HCT116 (cell line): ENCODE measurements around the gene GNAI2. TPM values are rescaled to one million over a fixed set of nuclear protein-coding genes. Genes with fewer than 3 reads are reported as not detected.

ENCODE experiments used
- ATAC-seq: fragments of 200-7000 bp; cut with Tn5 transposase; 2 replicates; pipeline ENCODE4 v1.9.1; 2020; ENCODE audit warnings: mild to moderate bottlenecking, moderate library complexity
- BruUV-seq: library from RNA; stranded (reverse); fragments of 400-500 nt; replicated peaks from 2 replicates; lab custom pipeline; 2021; lab: Mats Ljungman, UMichigan
- CTCF ChIA-PET: fragments of 300-600 bp; sonication (Branson Sonifier 250); formaldehyde crosslinking; loops from one replicate; lab custom pipeline; 2021; ENCODE audit warnings: antibody characterized with exemption; lab: Charles Lee
- POLR2A ChIA-PET: fragments of 300-600, 350-600 bp; sonication (Branson Sonifier 250); formaldehyde crosslinking; loops from one replicate; lab custom pipeline; 2021; ENCODE audit warnings: antibody characterized with exemption; lab: Charles Lee
- RAD21 ChIA-PET, 2 experiments: fragments of 300-600 bp; sonication (Branson Sonifier 250); formaldehyde crosslinking; loops; one replicate each; lab custom pipeline; 2023; ENCODE audit warnings: low total read pairs in 2 of 2; ENCODE audit not compliant: uncharacterized antibody in 2 of 2, unreplicated experiment in 2 of 2, low non-redundant PET in 1 of 2; lab: Charles Lee
- DNase-seq: peaks from one replicate; pipeline ENCODE4 v3.0.0-alpha.2; 2010; ENCODE audit warnings: low read depth, low spot score
- H2AFZ ChIP-seq: fragments of 200-600 bp; shearing (Covaris generic), sonication (generic); 2 replicates; pipeline ENCODE4 v1.6.1; 2017; ENCODE audit warnings: low read depth, mixed run types, mixed read lengths, antibody characterized with exemption, low read length; ENCODE audit not compliant: poor library complexity, severe bottlenecking
- H3K27ac ChIP-seq: 2 replicates; pipeline ENCODE4 v1.5.1; 2012; ENCODE audit warnings: low read depth, low read length
- H3K27me3 ChIP-seq: fragments of 200-600 bp; sonication (generic); 2 replicates; pipeline ENCODE4 v1.6.1; 2016; ENCODE audit warnings: mixed run types, low read length, mixed read lengths; ENCODE audit not compliant: insufficient read depth
- H3K36me3 ChIP-seq, 2 experiments: fragments of 200-500 bp in 1 of 2; fragments of 200-600 bp in 1 of 2; sonication (Bioruptor generic) in 1 of 2; sonication (generic) in 1 of 2; 2 replicates each; pipeline versions ENCODE4 v1.5.1 to v1.6.1; 2014 to 2016; ENCODE audit warnings: low read length in 2 of 2, inconsistent platforms in 1 of 2, mixed read lengths in 1 of 2, mixed run types in 1 of 2; ENCODE audit not compliant: insufficient read depth in 2 of 2, control insufficient read depth in 1 of 2
- H3K4me1 ChIP-seq, 2 experiments: fragments of 200-600 bp in 1 of 2; sonication (generic) in 1 of 2; 2 replicates each; pipeline versions ENCODE4 v1.5.1 to v1.6.1; 2012 to 2017; ENCODE audit warnings: low read length in 2 of 2, inconsistent platforms in 1 of 2, mild to moderate bottlenecking in 1 of 2, mixed read lengths in 1 of 2, mixed run types in 1 of 2, moderate library complexity in 1 of 2; ENCODE audit not compliant: insufficient read depth in 2 of 2, control insufficient read depth in 1 of 2
- H3K4me2 ChIP-seq: fragments of 200-600 bp; sonication (generic); 2 replicates; pipeline ENCODE4 v1.6.1; 2017; ENCODE audit warnings: mixed run types, low read length, mixed read lengths
- H3K4me3 ChIP-seq, 2 experiments: fragments of 200-600 bp in 1 of 2; sonication (generic) in 1 of 2; replicated peaks in 1 of 2; 2 replicates each; pipeline ENCODE4 v1.5.1; 2011 to 2016; ENCODE audit warnings: low read length in 2 of 2, control low read depth in 1 of 2, low read depth in 1 of 2, mild to moderate bottlenecking in 1 of 2, mixed read lengths in 1 of 2, mixed run types in 1 of 2
- H3K79me2 ChIP-seq: fragments of 200-600 bp; sonication (generic); 2 replicates; pipeline ENCODE4 v1.6.1; 2017; ENCODE audit warnings: mild to moderate bottlenecking, mixed run types, low read length, moderate library complexity, mixed read lengths; ENCODE audit not compliant: insufficient read depth
- H3K9ac ChIP-seq: fragments of 200-600 bp; sonication (generic); 2 replicates; pipeline ENCODE4 v1.6.1; 2016; ENCODE audit warnings: low read length, mixed read lengths
- H3K9me2 ChIP-seq: fragments of 200-600 bp; sonication (generic), shearing (Covaris generic); 2 replicates; pipeline ENCODE4 v1.6.1; 2017; ENCODE audit warnings: mixed run types, mild to moderate bottlenecking, moderate library complexity; ENCODE audit not compliant: insufficient read depth
- H3K9me3 ChIP-seq, 2 experiments: fragments of 200-500 bp in 1 of 2; fragments of 200-600 bp in 1 of 2; sonication (Bioruptor generic) in 1 of 2; sonication (generic) in 1 of 2; 2 replicates each; pipeline ENCODE4 v1.6.1; 2014 to 2017; ENCODE audit warnings: low read length in 2 of 2, mixed read lengths in 2 of 2, inconsistent platforms in 1 of 2, low read depth in 1 of 2, mild to moderate bottlenecking in 1 of 2, mixed run types in 1 of 2, moderate library complexity in 1 of 2; ENCODE audit not compliant: control insufficient read depth in 1 of 2, insufficient read depth in 1 of 2
- H4K20me1 ChIP-seq: fragments of 200-600 bp; sonication (generic), shearing (Covaris generic); 2 replicates; pipeline ENCODE4 v1.6.1; 2017; ENCODE audit warnings: mixed run types, mild to moderate bottlenecking, moderate library complexity; ENCODE audit not compliant: insufficient read depth
- CBX3 ChIP-seq: IDR thresholded peaks from 2 replicates; pipeline ENCODE4 v1.6.1; 2012; ENCODE audit warnings: low read depth
- CEBPB ChIP-seq: IDR thresholded peaks from 2 replicates; pipeline ENCODE4 v1.6.1; 2012; ENCODE audit warnings: low read depth
- EGR1 ChIP-seq: IDR thresholded peaks from 2 replicates; pipeline ENCODE4 v1.6.1; 2012; ENCODE audit warnings: low read depth
- ELF1 ChIP-seq: IDR thresholded peaks from 2 replicates; pipeline ENCODE4 v1.6.1; 2012; ENCODE audit warnings: low read depth, borderline replicate concordance
- EZH2 ChIP-seq: fragments of 200-600 bp; sonication (generic); IDR thresholded peaks from 2 replicates; pipeline ENCODE4 v1.6.1; 2017; ENCODE audit warnings: antibody characterized with exemption, mixed run types
- EZH2phosphoT487 ChIP-seq: fragments of 200-600 bp; IDR thresholded peaks from 2 replicates; pipeline ENCODE4 v1.6.1; 2018; ENCODE audit warnings: antibody characterized with exemption, borderline replicate concordance
- FOSL1 ChIP-seq: IDR thresholded peaks from 2 replicates; pipeline ENCODE4 v1.6.1; 2012; ENCODE audit warnings: low read depth
- JUND ChIP-seq: IDR thresholded peaks from 2 replicates; pipeline ENCODE4 v1.6.1; 2012
- POLR2A ChIP-seq: IDR thresholded peaks from 2 replicates; pipeline ENCODE4 v1.7.0; 2011; ENCODE audit warnings: borderline replicate concordance; ENCODE audit not compliant: insufficient read depth, insufficient read length; ENCODE audit errors: extremely low read depth
- POLR2AphosphoS5 ChIP-seq: IDR thresholded peaks from 2 replicates; pipeline ENCODE4 v1.6.1; 2011; ENCODE audit warnings: mild to moderate bottlenecking, low read depth, low read length, moderate library complexity
- RAD21 ChIP-seq: IDR thresholded peaks from 2 replicates; pipeline ENCODE4 v1.6.1; 2012; ENCODE audit warnings: low read depth, mild to moderate bottlenecking
- SRF ChIP-seq: IDR thresholded peaks from 2 replicates; pipeline ENCODE4 v1.6.1; 2012; ENCODE audit warnings: low read depth
- TCF7L2 ChIP-seq: IDR thresholded peaks from 2 replicates; pipeline ENCODE4 v1.7.0; 2011; ENCODE audit warnings: borderline replicate concordance, inconsistent platforms; ENCODE audit not compliant: insufficient read depth, insufficient read length; ENCODE audit errors: extremely low read depth
- YY1 ChIP-seq: IDR thresholded peaks from 2 replicates; pipeline ENCODE4 v1.6.1; 2011; ENCODE audit warnings: low read length, low read depth, moderate library complexity, mild to moderate bottlenecking; ENCODE audit not compliant: insufficient replicate concordance; ENCODE audit errors: extremely low read depth
- ZFX ChIP-seq: fragments of 450-650 bp; IDR thresholded peaks from 2 replicates; pipeline ENCODE4 v1.6.1; 2017
- intact Hi-C: fragments of 100-400 bp; cut with micrococcal nuclease; formaldehyde crosslinking; loops from 2 replicates; pipeline ENCODE4 v1.10.0; 2022
- total RNA-seq: library from RNA; stranded (reverse); gene quantifications from one replicate; pipeline ENCODE4 v1.2.1, GENCODE V29; 2021; ENCODE audit not compliant: unreplicated experiment
- TF ChIP-seq, protein P1 (sequence below), 3 experiments: fragments of 200-600 bp in 1 of 3; sonication (generic) in 1 of 3; IDR thresholded peaks in 2 of 3; conservative IDR thresholded peaks in 1 of 3; 2 replicates each; pipeline ENCODE4 v1.5.1; 2012 to 2017; ENCODE audit warnings: low read depth in 2 of 3, low read length in 2 of 3, antibody characterized with exemption in 1 of 3, borderline replicate concordance in 1 of 3, control low read depth in 1 of 3, mild to moderate bottlenecking in 1 of 3, mixed read lengths in 1 of 3, mixed run types in 1 of 3, moderate library complexity in 1 of 3; ENCODE audit not compliant: insufficient read depth in 1 of 3
- TF ChIP-seq, protein P2 (sequence below): IDR thresholded peaks from 2 replicates; pipeline ENCODE4 v1.6.1; 2011; ENCODE audit warnings: mild to moderate bottlenecking, low read length, moderate library complexity; ENCODE audit not compliant: insufficient replicate concordance; ENCODE audit errors: extremely low read depth
- TF ChIP-seq, protein P3 (sequence below): IDR thresholded peaks from 2 replicates; pipeline ENCODE4 v1.6.1; 2012; ENCODE audit warnings: low read depth
- TF ChIP-seq, protein P4 (sequence below): IDR thresholded peaks from 2 replicates; pipeline ENCODE4 v1.6.1; 2012

GNAI2 gene
- total RNA-seq, 1 experiment from 2014 or later, result 170 TPM

DNA sequence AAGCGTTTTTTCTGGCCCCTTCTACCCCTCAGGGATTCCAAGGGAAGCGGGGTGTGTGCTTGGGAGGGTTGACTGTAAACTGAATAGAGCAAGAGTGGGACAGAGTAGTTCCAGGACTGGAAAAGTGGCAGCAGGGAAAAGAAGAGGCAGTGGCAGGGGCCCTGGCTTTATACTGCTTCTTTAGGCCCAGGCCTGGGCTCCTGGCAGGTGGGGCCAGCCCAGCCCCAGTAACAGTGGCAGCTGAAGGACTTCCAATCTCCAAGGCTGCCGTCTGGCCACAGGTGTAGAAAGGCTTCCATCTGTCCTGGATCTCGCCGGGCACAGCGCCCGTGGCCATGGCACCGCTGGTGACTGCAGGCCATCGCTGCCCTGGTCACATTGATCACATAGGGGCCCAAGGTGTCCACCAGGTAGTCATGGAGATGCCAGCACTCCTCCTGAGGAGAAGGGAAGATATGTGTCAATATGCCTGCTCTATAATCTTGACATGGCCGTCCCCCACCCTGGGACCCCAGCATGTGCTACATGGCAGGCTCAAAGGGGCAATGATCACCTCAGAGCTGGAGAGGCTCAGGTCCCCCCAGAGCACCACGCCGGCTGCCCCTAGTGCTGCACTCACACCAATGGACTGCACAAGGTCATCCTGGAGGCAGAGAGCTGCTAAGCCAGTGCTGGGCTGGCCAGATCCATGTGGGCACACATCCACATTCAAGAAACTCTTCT is 57.2 kb downstream of the GNAI2 start:
- peak overlapping the region; percentile 85 for H3K4me2 ChIP-seq
- BruUV-seq, result no TSS peak
- POLR2A ChIA-PET, result interaction anchor here (1.2 to 1.8 kb wide), 4 partner anchors 10 to 58 kb away, joined by 3 to 7 read pairs (median 4); partner anchors contain the start of genes GNAI2, HYAL1 and LSMEM2
- H2AFZ ChIP-seq, result no peak overlapping the region
- H3K9me3 ChIP-seq, result no peaks in the 10 kb centered on the region
- intact Hi-C loops, result no loop called here
- TF ChIP-seq RAD21 (no peak), POLR2AphosphoS5 (no peak), EZH2phosphoT487 (no peak), EGR1 (no peak), YY1 (no peak), ZFX (no peak), TCF7L2 (no peak), SRF (no peak), POLR2A (no peak), CEBPB (no peak), JUND (no peak), CBX3 (no peak), FOSL1 (no peak), ELF1 (no peak), EZH2 (no peak)
- TF ChIP-seq, protein P1, sequence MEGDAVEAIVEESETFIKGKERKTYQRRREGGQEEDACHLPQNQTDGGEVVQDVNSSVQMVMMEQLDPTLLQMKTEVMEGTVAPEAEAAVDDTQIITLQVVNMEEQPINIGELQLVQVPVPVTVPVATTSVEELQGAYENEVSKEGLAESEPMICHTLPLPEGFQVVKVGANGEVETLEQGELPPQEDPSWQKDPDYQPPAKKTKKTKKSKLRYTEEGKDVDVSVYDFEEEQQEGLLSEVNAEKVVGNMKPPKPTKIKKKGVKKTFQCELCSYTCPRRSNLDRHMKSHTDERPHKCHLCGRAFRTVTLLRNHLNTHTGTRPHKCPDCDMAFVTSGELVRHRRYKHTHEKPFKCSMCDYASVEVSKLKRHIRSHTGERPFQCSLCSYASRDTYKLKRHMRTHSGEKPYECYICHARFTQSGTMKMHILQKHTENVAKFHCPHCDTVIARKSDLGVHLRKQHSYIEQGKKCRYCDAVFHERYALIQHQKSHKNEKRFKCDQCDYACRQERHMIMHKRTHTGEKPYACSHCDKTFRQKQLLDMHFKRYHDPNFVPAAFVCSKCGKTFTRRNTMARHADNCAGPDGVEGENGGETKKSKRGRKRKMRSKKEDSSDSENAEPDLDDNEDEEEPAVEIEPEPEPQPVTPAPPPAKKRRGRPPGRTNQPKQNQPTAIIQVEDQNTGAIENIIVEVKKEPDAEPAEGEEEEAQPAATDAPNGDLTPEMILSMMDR (IDR thresholded peaks at IDR 0.05 in 2 of 3, conservative IDR thresholded peaks at IDR 0.05 in 1 of 3; ENCODE audit: borderline replicate concordance in 1 of 3, insufficient read depth in 1 of 3, low read depth in 2 of 3, low read length in 2 of 3), result no peak
- TF ChIP-seq, protein P2, sequence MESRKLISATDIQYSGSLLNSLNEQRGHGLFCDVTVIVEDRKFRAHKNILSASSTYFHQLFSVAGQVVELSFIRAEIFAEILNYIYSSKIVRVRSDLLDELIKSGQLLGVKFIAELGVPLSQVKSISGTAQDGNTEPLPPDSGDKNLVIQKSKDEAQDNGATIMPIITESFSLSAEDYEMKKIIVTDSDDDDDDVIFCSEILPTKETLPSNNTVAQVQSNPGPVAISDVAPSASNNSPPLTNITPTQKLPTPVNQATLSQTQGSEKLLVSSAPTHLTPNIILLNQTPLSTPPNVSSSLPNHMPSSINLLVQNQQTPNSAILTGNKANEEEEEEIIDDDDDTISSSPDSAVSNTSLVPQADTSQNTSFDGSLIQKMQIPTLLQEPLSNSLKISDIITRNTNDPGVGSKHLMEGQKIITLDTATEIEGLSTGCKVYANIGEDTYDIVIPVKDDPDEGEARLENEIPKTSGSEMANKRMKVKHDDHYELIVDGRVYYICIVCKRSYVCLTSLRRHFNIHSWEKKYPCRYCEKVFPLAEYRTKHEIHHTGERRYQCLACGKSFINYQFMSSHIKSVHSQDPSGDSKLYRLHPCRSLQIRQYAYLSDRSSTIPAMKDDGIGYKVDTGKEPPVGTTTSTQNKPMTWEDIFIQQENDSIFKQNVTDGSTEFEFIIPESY, result no peak
- TF ChIP-seq, protein P3, sequence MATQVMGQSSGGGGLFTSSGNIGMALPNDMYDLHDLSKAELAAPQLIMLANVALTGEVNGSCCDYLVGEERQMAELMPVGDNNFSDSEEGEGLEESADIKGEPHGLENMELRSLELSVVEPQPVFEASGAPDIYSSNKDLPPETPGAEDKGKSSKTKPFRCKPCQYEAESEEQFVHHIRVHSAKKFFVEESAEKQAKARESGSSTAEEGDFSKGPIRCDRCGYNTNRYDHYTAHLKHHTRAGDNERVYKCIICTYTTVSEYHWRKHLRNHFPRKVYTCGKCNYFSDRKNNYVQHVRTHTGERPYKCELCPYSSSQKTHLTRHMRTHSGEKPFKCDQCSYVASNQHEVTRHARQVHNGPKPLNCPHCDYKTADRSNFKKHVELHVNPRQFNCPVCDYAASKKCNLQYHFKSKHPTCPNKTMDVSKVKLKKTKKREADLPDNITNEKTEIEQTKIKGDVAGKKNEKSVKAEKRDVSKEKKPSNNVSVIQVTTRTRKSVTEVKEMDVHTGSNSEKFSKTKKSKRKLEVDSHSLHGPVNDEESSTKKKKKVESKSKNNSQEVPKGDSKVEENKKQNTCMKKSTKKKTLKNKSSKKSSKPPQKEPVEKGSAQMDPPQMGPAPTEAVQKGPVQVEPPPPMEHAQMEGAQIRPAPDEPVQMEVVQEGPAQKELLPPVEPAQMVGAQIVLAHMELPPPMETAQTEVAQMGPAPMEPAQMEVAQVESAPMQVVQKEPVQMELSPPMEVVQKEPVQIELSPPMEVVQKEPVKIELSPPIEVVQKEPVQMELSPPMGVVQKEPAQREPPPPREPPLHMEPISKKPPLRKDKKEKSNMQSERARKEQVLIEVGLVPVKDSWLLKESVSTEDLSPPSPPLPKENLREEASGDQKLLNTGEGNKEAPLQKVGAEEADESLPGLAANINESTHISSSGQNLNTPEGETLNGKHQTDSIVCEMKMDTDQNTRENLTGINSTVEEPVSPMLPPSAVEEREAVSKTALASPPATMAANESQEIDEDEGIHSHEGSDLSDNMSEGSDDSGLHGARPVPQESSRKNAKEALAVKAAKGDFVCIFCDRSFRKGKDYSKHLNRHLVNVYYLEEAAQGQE, result no peak
- TF ChIP-seq, protein P4, sequence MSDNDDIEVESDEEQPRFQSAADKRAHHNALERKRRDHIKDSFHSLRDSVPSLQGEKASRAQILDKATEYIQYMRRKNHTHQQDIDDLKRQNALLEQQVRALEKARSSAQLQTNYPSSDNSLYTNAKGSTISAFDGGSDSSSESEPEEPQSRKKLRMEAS, result no peak
- H4K20me1 ChIP-seq, result no peaks in the 10 kb centered on the region
- peak overlapping the region; percentile 65 for H3K27ac ChIP-seq
- H3K27me3 ChIP-seq, result no peaks in the 10 kb centered on the region
- peak overlapping the region; percentile 98 to 99 for H3K4me3 ChIP-seq
- peaks cover 11 to 24% of the 10 kb centered on the region in 2 experiments for H3K4me1 ChIP-seq
- RAD21 ChIA-PET, result no interaction called here
- H3K36me3 ChIP-seq, result peaks cover 18 to 26% of the 10 kb centered on the region in 2 experiments
- peak overlapping the region; percentile 99 for H3K9ac ChIP-seq
- ATAC-seq (no peak), DNase-seq (no peak)
- no peaks in the 10 kb centered on the region for H3K9me2 ChIP-seq
- H3K79me2 ChIP-seq, result peaks cover 39% of the 10 kb centered on the region
- CTCF ChIA-PET, result interaction anchor here (1.8 to 1.9 kb wide), 2 partner anchors 31 to 47 kb away, joined by 6 to 8 read pairs; no protein-coding TSS in a partner anchor
